ENCODE results near the gene NCL.
"Not testable (repeated sequence)": the region's sequence is repeated elsewhere in the genome, so short reads cannot be mapped to it uniquely, and the experiment has no call there.

Gene NCL

GRCh38 chr2:231480781-231481180, 16.5 kb upstream of the NCL start:
- ATAC-seq (no peak), DNase-seq (ENCODE audit: low spot score in 2 of 2) (no peak)
- no peaks in the 10 kb centered on the region for H3K9me3 Mint-ChIP-seq

GRCh38 chr2:231479455-231479854, 15.2 kb upstream of the NCL start:
- Mint-ChIP-seq H3K9me3 (no peaks in the 10 kb centered on the region), H3K36me3 (peaks cover 6% of the 10 kb centered on the region), H3K4me3 (no peak overlapping the region), H3K4me1 (peaks cover 15% of the 10 kb centered on the region), H3K27ac (no peak overlapping the region)
- no peak for ATAC-seq
- no peak for DNase-seq (ENCODE audit: low spot score in 2 of 2)

More at GRCh38 chr2:231480781-231481180, 16.5 kb upstream of the NCL start:
- H3K36me3 Mint-ChIP-seq: peaks cover 6% of the 10 kb centered on the region
- H3K27ac Mint-ChIP-seq: no peak overlapping the region
- H3K4me3 Mint-ChIP-seq: no peak overlapping the region
- H3K4me1 Mint-ChIP-seq: peaks cover 15% of the 10 kb centered on the region

GRCh38 chr2:231476920-231477319, 12.6 kb upstream of the NCL start:
- H3K27ac Mint-ChIP-seq: no peak overlapping the region
- ATAC-seq (no peak), DNase-seq (ENCODE audit: low spot score in 2 of 2) (no peak)
- H3K4me3 Mint-ChIP-seq: no peak overlapping the region
- H3K4me1 Mint-ChIP-seq: no peaks in the 10 kb centered on the region
- peaks cover 6% of the 10 kb centered on the region for H3K36me3 Mint-ChIP-seq
- H3K9me3 Mint-ChIP-seq: no peaks in the 10 kb centered on the region

GRCh38 chr2:231475965-231476364, 11.7 kb upstream of the NCL start:
- no peaks in the 10 kb centered on the region for H3K9me3 Mint-ChIP-seq
- DNase-seq (ENCODE audit: low spot score in 2 of 2) (no peak), ATAC-seq (no peak)
- no peak overlapping the region for H3K4me3 Mint-ChIP-seq
- H3K4me1 Mint-ChIP-seq: no peaks in the 10 kb centered on the region
- H3K36me3 Mint-ChIP-seq: peaks cover 6% of the 10 kb centered on the region
- H3K27ac Mint-ChIP-seq: no peak overlapping the region

- Mint-ChIP-seq H3K27ac (no peak overlapping the region), H3K9me3 (no peaks in the 10 kb centered on the region), H3K4me3 (no peak overlapping the region)
Measured at GRCh38 chr2:231472816-231473215, 8.5 kb upstream of the NCL start.

GRCh38 chr2:231470246-231470900, 6.1 kb upstream of the NCL start:
- Mint-ChIP-seq H3K4me3 (no peak overlapping the region), H3K4me1 (peaks cover 9% of the 10 kb centered on the region), H3K36me3 (peaks cover 6% of the 10 kb centered on the region), H3K27ac (peak overlapping the region; percentile 21), H3K9me3 (no peaks in the 10 kb centered on the region)
- ATAC-seq (no peak), DNase-seq (ENCODE audit: low spot score in 2 of 2) (no peak)

More at GRCh38 chr2:231472816-231473215, 8.5 kb upstream of the NCL start:
- H3K36me3 Mint-ChIP-seq: peaks cover 6% of the 10 kb centered on the region
- no peak for ATAC-seq
- no peak for DNase-seq (ENCODE audit: low spot score in 2 of 2)
- peaks cover 9% of the 10 kb centered on the region for H3K4me1 Mint-ChIP-seq

- no peak for DNase-seq (ENCODE audit: low spot score in 2 of 2)
- H3K36me3 Mint-ChIP-seq: peaks cover 7% of the 10 kb centered on the region
Measured at GRCh38 chr2:231469583-231469950, 5.3 kb upstream of the NCL start.

GRCh38 chr2:231467613-231468530, 3.6 kb upstream of the NCL start:
- no peak overlapping the region for H3K4me3 Mint-ChIP-seq
- no peaks in the 10 kb centered on the region for H3K9me3 Mint-ChIP-seq
- H3K4me1 Mint-ChIP-seq: peaks cover 25% of the 10 kb centered on the region
- H3K27ac Mint-ChIP-seq: no peak overlapping the region
- ATAC-seq (no peak), DNase-seq (ENCODE audit: low spot score in 2 of 2) (no peak)
- H3K36me3 Mint-ChIP-seq: peaks cover 22% of the 10 kb centered on the region

More at GRCh38 chr2:231469583-231469950, 5.3 kb upstream of the NCL start:
- H3K9me3 Mint-ChIP-seq: no peaks in the 10 kb centered on the region
- H3K27ac Mint-ChIP-seq: peak overlapping the region; percentile 21
- ATAC-seq: no peak
- H3K4me3 Mint-ChIP-seq: no peak overlapping the region
- H3K4me1 Mint-ChIP-seq: peaks cover 9% of the 10 kb centered on the region

GRCh38 chr2:231467016-231467545, 2.8 kb upstream of the NCL start:
- DNase-seq (ENCODE audit: low spot score in 2 of 2) (no peak), ATAC-seq (no peak)
- H3K27ac Mint-ChIP-seq: no peak overlapping the region
- no peaks in the 10 kb centered on the region for H3K9me3 Mint-ChIP-seq
- no peak overlapping the region for H3K4me3 Mint-ChIP-seq
- peaks cover 32% of the 10 kb centered on the region for H3K4me1 Mint-ChIP-seq
- H3K36me3 Mint-ChIP-seq: peaks cover 25% of the 10 kb centered on the region

- Mint-ChIP-seq H3K27ac (peak overlapping the region; percentile 100), H3K4me3 (peak overlapping the region; percentile 90), H3K4me1 (peaks cover 51% of the 10 kb centered on the region), H3K9me3 (no peaks in the 10 kb centered on the region), H3K36me3 (peaks cover 48% of the 10 kb centered on the region)
- ATAC-seq (peak; percentile 1), DNase-seq (ENCODE audit: low spot score in 2 of 2) (peak; percentile 97)
Measured at GRCh38 chr2:231464576-231465540, 574 bp upstream of the NCL start.

- peaks cover 59% of the 10 kb centered on the region for H3K4me1 Mint-ChIP-seq
- H3K36me3 Mint-ChIP-seq: peaks cover 67% of the 10 kb centered on the region
- ATAC-seq (no peak), DNase-seq (ENCODE audit: low spot score in 2 of 2) (no peak)
- no peaks in the 10 kb centered on the region for H3K9me3 Mint-ChIP-seq
- peak overlapping the region; percentile 100 for H3K27ac Mint-ChIP-seq
- peak overlapping the region; percentile 90 for H3K4me3 Mint-ChIP-seq
Measured at GRCh38 chr2:231462729-231463465, 1.4 kb downstream of the NCL start.

GRCh38 chr2:231461516-231461971, 2.7 kb downstream of the NCL start:
- peaks cover 66% of the 10 kb centered on the region for H3K4me1 Mint-ChIP-seq
- DNase-seq (ENCODE audit: low spot score in 2 of 2) (no peak), ATAC-seq (no peak)
- peak overlapping the region; percentile 100 for H3K27ac Mint-ChIP-seq
- no peaks in the 10 kb centered on the region for H3K9me3 Mint-ChIP-seq
- H3K4me3 Mint-ChIP-seq: peak overlapping the region; percentile 90
- peaks cover 81% of the 10 kb centered on the region for H3K36me3 Mint-ChIP-seq

GRCh38 chr2:231460841-231461240, 3.4 kb downstream of the NCL start:
- peaks cover 66% of the 10 kb centered on the region for H3K4me1 Mint-ChIP-seq
- peak overlapping the region; percentile 90 for H3K4me3 Mint-ChIP-seq
- ATAC-seq; DNase-seq (ENCODE audit: low spot score in 2 of 2); H3K9me3 Mint-ChIP-seq: not testable (repeated sequence)
- peak overlapping the region; percentile 100 for H3K27ac Mint-ChIP-seq
- H3K36me3 Mint-ChIP-seq: peaks cover 88% of the 10 kb centered on the region

All from stimulated activated effector memory CD8-positive, alpha-beta T cell treated with anti-CD3 and anti-CD28 coated beads, Interleukin-12 subunit alpha, Interleukin-12 subunit beta, amount 100 ng/mL, for 72 hours (primary cell).